Esophagus muscularis mucosa (tissue), 4 donors: ENCODE data around the gene CLDN9. TPM values are rescaled to one million over a fixed set of nuclear protein-coding genes. Genes with fewer than 3 reads are reported as not detected.

ENCODE experiments used
- DNase-seq: peaks from one replicate; pipeline ENCODE4 v3.0.0-alpha.2; 2017; ENCODE audit errors: extremely low spot score
- H3K27ac ChIP-seq, 4 donors: fragments of 200-600 bp; sonication (generic); replicated peaks in 1 of 4; 1 replicate in 3 of 4; 2 replicates in 1 of 4; pipeline ENCODE4 v1.5.1; 2016 to 2019; ENCODE audit warnings: mild to moderate bottlenecking in 1 of 4
- H3K27me3 ChIP-seq, 4 donors: fragments of 200-600 bp; sonication (generic); one replicate each; pipeline versions ENCODE4 v1.5.1 to v1.6.0; 2016 to 2019
- H3K36me3 ChIP-seq, 4 donors: fragments of 200-600 bp; sonication (generic); one replicate each; pipeline ENCODE4 v1.5.1; 2016 to 2019
- H3K4me1 ChIP-seq, 4 donors: fragments of 200-600 bp; sonication (generic); one replicate each; pipeline ENCODE4 v1.5.1; 2016 to 2019
- H3K4me3 ChIP-seq, 4 donors: fragments of 200-600 bp; sonication (generic); 1 replicate in 2 of 4; 2 replicates in 2 of 4; pipeline ENCODE4 v1.5.1; 2016 to 2019; ENCODE audit warnings: mild to moderate bottlenecking in 4 of 4, moderate library complexity in 1 of 4
- H3K9me3 ChIP-seq, 4 donors: fragments of 200-600 bp; sonication (generic); 1 replicate in 3 of 4; 2 replicates in 1 of 4; pipeline ENCODE4 v1.5.1; 2016 to 2019
- EP300 ChIP-seq: sonication (generic); formaldehyde crosslinking; IDR thresholded peaks from one replicate; pipeline ENCODE4 v1.6.1; 2017; ENCODE audit warnings: antibody characterized with exemption
- POLR2A ChIP-seq: fragments of 450-650 bp; IDR thresholded peaks from one replicate; pipeline ENCODE4 v1.6.1; 2017; ENCODE audit warnings: antibody characterized with exemption, moderate library complexity, mild to moderate bottlenecking, low read depth
- POLR2AphosphoS5 ChIP-seq, 2 donors: sonication (generic); formaldehyde crosslinking; IDR thresholded peaks; one replicate each; pipeline ENCODE4 v1.6.1; 2017; ENCODE audit warnings: antibody characterized with exemption in 2 of 2
- WGBS: methylation state at CpG from one replicate; pipeline ENCODE4 v1.1.5; 2018; 5-methylcytosine and 5-hydroxymethylcytosine counted together
- intact Hi-C: fragments of 100-400 bp; cut with DNase I; formaldehyde crosslinking; loops from one replicate; pipeline ENCODE4 v1.15.1; 2023
- total RNA-seq, 4 donors: library from RNA; depleted of rRNA; stranded (reverse); fragments of >200 nt; gene quantifications; one replicate each; pipeline versions ENCODE4 v1.1.0 to v1.2.1, GENCODE V29; 2016
- TF ChIP-seq, protein P1 (sequence below), 3 experiments: fragments of 200-600 bp in 2 of 3; fragments of 450-650 bp in 1 of 3; sonication (generic) in 2 of 3; IDR thresholded peaks; one replicate each; pipeline ENCODE4 v1.5.1; 2017 to 2019; ENCODE audit warnings: antibody characterized with exemption in 3 of 3, mild to moderate bottlenecking in 2 of 3, moderate library complexity in 1 of 3

CLDN9 gene, protein sequence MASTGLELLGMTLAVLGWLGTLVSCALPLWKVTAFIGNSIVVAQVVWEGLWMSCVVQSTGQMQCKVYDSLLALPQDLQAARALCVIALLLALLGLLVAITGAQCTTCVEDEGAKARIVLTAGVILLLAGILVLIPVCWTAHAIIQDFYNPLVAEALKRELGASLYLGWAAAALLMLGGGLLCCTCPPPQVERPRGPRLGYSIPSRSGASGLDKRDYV
- under 1 TPM in 3 of 4 donors, not detected in 1; 0.17 to 0.42 (median 0.32) TPM for total RNA-seq

- Histone ChIP-seq H3K4me1 (peaks cover 1 to 7% (median 4%) of the 10 kb centered on the region in 4 donors), H3K27ac (no peak within 1 kb of the TSS), H3K27me3 (peaks cover 0 to 85% (median 31%) of the 10 kb centered on the region in 4 donors), H3K36me3 (no peaks in the 10 kb centered on the region), H3K9me3 (no peaks in the 10 kb centered on the region), H3K4me3 (no peak within 1 kb of the TSS)
- no peak for TF ChIP-seq EP300
- no peak for TF ChIP-seq POLR2A
- TF ChIP-seq, protein P1, sequence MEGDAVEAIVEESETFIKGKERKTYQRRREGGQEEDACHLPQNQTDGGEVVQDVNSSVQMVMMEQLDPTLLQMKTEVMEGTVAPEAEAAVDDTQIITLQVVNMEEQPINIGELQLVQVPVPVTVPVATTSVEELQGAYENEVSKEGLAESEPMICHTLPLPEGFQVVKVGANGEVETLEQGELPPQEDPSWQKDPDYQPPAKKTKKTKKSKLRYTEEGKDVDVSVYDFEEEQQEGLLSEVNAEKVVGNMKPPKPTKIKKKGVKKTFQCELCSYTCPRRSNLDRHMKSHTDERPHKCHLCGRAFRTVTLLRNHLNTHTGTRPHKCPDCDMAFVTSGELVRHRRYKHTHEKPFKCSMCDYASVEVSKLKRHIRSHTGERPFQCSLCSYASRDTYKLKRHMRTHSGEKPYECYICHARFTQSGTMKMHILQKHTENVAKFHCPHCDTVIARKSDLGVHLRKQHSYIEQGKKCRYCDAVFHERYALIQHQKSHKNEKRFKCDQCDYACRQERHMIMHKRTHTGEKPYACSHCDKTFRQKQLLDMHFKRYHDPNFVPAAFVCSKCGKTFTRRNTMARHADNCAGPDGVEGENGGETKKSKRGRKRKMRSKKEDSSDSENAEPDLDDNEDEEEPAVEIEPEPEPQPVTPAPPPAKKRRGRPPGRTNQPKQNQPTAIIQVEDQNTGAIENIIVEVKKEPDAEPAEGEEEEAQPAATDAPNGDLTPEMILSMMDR (IDR thresholded peaks at IDR 0.05): no peak
- no peak for TF ChIP-seq POLR2AphosphoS5 (IDR thresholded peaks at IDR 0.05)
- 57% methylated on average over 18 of the region's 27 CpGs for WGBS
- DNase-seq: no peak
- intact Hi-C loops: no loop called here
Measured at GRCh38 chr16:3012828-3013420, at the start of gene CLDN9. TSS of gene CLDN9 (plus strand) at chr16:3012923. CDS start at chr16:3013363, 440 bp downstream.

- TF ChIP-seq POLR2A (no peak), EP300 (no peak), POLR2AphosphoS5 (IDR thresholded peaks at IDR 0.05) (no peak)
- TF ChIP-seq, protein P1 (IDR thresholded peaks at IDR 0.05): no peak
- no peak overlapping the region for H3K27ac ChIP-seq
- no peaks in the 10 kb centered on the region for H3K9me3 ChIP-seq
- DNase-seq: no peak
- H3K4me1 ChIP-seq: peaks cover 39 to 57% (median 53%) of the 10 kb centered on the region in 4 donors
- H3K4me3 ChIP-seq: peak overlapping the region; percentile 34 to 50 (median 36)
- peaks cover 34 to 99% (median 75%) of the 10 kb centered on the region in 4 donors for H3K27me3 ChIP-seq
- intact Hi-C loops: no loop called here
- 3% methylated on average over 5 of the region's 40 CpGs for WGBS
- H3K36me3 ChIP-seq: no peaks in the 10 kb centered on the region
Measured at GRCh38 chr16:2963074-2963722, 49.5 kb upstream of the CLDN9 start.

GRCh38 chr16:2963723-2964474 is 48.8 kb upstream of the CLDN9 start, which contains the start of gene KREMEN2:
TSS of gene KREMEN2 (plus strand) at chr16:2964275. CDS start at chr16:2964521, 246 bp downstream.
- Histone ChIP-seq H3K4me1 (peaks cover 45 to 64% (median 60%) of the 10 kb centered on the region in 4 donors), H3K27ac (no peak within 1 kb of the TSS), H3K36me3 (no peaks in the 10 kb centered on the region), H3K9me3 (no peaks in the 10 kb centered on the region), H3K4me3 (peak within 1 kb of the TSS; percentile 34 to 50 (median 36)), H3K27me3 (peaks cover 34 to 100% (median 75%) of the 10 kb centered on the region in 4 donors)
- no peak for DNase-seq
- WGBS: 2% methylated on average over 28 of the region's 60 CpGs
- TF ChIP-seq POLR2A: no peak
- intact Hi-C loops: no loop called here

GRCh38 chr16:2964475-2965336 is 48.0 kb upstream of the CLDN9 start:
- under 1% methylated on average over 23 of the region's 68 CpGs for WGBS
- no peak for DNase-seq
- H3K27me3 ChIP-seq: peaks cover 34 to 92% (median 75%) of the 10 kb centered on the region in 4 donors
- H3K4me1 ChIP-seq: peaks cover 46 to 70% (median 65%) of the 10 kb centered on the region in 4 donors
- intact Hi-C loops: no loop called here
- no peaks in the 10 kb centered on the region for H3K9me3 ChIP-seq
- TF ChIP-seq, protein P1 (IDR thresholded peaks at IDR 0.05): no peak
- TF ChIP-seq EP300: no peak
- no peaks in the 10 kb centered on the region for H3K36me3 ChIP-seq
- peak overlapping the region; percentile 34 to 50 (median 36) for H3K4me3 ChIP-seq
- no peak overlapping the region for H3K27ac ChIP-seq
